ENCODE measurements around the gene IGFLR1. TPM values are rescaled to one million over a fixed set of nuclear protein-coding genes. Genes with fewer than 3 reads are reported as not detected.

Gene IGFLR1
- total and polyA plus RNA-seq, 2 donors (not counting 3 experiments of a cell fraction or from before 2014, with no cell fraction given): 2.6 to 7.6 TPM

- BruUV-seq (replicated peaks): no TSS peak
- Histone ChIP-seq H3K27me3 (ENCODE audit: control insufficient read depth in 2 of 2, insufficient read depth in 2 of 2, low read length in 2 of 2) (peaks cover 0 to 3% of the 10 kb centered on the region in 2 experiments), H3K4me2 (ENCODE audit: insufficient read depth, low read length) (no peak overlapping the region), H2AFZ (ENCODE audit: low read depth, low read length) (no peak overlapping the region), H3K9me3 (replicated peaks; ENCODE audit: control insufficient read depth, insufficient read depth, low read length) (no peaks in the 10 kb centered on the region), H3K4me1 (ENCODE audit: control insufficient read depth, extremely low read depth, insufficient read depth, low read length) (no peaks in the 10 kb centered on the region), H3K79me2 (ENCODE audit: control insufficient read depth, insufficient read depth, low read length) (no peaks in the 10 kb centered on the region), H3K27ac (ENCODE audit: insufficient read depth, low read depth, low read length) (no peak overlapping the region), H3K36me3 (ENCODE audit: control insufficient read depth in 2 of 2, extremely low read depth in 1 of 2, insufficient read depth in 2 of 2, low read length in 2 of 2) (no peaks in the 10 kb centered on the region), H3K9me1 (replicated peaks; ENCODE audit: control insufficient read depth, extremely low read depth, insufficient read depth, low read length) (no peaks in the 10 kb centered on the region), H4K20me1 (replicated peaks; ENCODE audit: control insufficient read depth, extremely low read depth, insufficient read depth, low read length) (no peaks in the 10 kb centered on the region), H3K9ac (replicated peaks; ENCODE audit: extremely low read depth, insufficient read depth, low read length) (no peak overlapping the region), H3K4me3 (replicated peaks in 1 of 3; ENCODE audit: insufficient read depth in 1 of 3, low read depth in 1 of 3, low read length in 3 of 3) (no peak overlapping the region)
- no peak for FAIRE-seq
- dilution Hi-C loops (cut with MboI; ENCODE audit: extremely low pct_ligation_motif_present, low sequenced_read_pairs) (no loop called here), intact Hi-C loops (cut with micrococcal nuclease) (no loop called here)
- no peak for TF ChIP-seq MYC (IDR thresholded peaks at IDR 0.05; ENCODE audit: low read depth, low read length)
- TF ChIP-seq JUN (IDR thresholded peaks at IDR 0.05; ENCODE audit: borderline replicate concordance, insufficient read depth, insufficient read length, low read depth): no peak
- TF ChIP-seq CTCF (IDR thresholded peaks at IDR 0.05; ENCODE audit: extremely low read depth in 1 of 2, insufficient read depth in 1 of 2, low read depth in 1 of 2, low read length in 2 of 2): no peak
- TF ChIP-seq POLR2A (IDR thresholded peaks at IDR 0.05; ENCODE audit: low read depth, low read length): no peak
- TF ChIP-seq EZH2 (IDR thresholded peaks at IDR 0.05; ENCODE audit: borderline replicate concordance, low read depth, low read length, severe bottlenecking): no peak
- no peak for TF ChIP-seq POLR2AphosphoS5 (IDR thresholded peaks at IDR 0.05; ENCODE audit: insufficient read depth, low read depth, low read length)
- no peak for TF ChIP-seq FOS (IDR thresholded peaks at IDR 0.05; ENCODE audit: borderline replicate concordance, insufficient read depth, low read length)
- TF ChIP-seq GATA2 (IDR thresholded peaks at IDR 0.05; ENCODE audit: insufficient read depth, insufficient read length, low read depth, low read length): no peak
- no peak for TF ChIP-seq MAX (IDR thresholded peaks at IDR 0.05; ENCODE audit: insufficient read depth, insufficient read length)
- ChIA-PET POLR2A (no interaction called here), CTCF (no interaction called here)
- DNase-seq (ENCODE audit: low read depth, low spot score): no peak
Observed at GRCh38 chr19:35789978-35790944, 48.0 kb upstream of the IGFLR1 start.
